ENCODE results near the gene NOTCH2.

DNA sequence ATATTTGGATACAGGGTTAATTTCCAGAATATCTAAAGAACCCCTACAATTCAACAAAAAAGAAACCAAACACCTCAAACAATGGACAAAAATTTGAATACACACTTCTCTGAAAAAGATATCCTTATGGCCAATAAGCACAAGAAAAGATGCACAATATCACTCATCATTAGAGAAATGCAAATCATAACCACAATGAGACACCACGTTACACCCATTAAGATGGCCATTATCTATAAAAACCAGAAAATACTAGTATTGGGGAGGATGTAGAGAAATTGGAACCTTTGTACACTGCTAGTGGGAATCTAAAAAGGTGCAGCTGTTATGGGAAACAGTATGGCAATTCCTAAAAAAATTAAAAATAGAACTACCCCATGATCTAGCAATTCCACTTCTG, 178.1 kb downstream of the NOTCH2 start:
- TF ChIP-seq, protein P1, sequence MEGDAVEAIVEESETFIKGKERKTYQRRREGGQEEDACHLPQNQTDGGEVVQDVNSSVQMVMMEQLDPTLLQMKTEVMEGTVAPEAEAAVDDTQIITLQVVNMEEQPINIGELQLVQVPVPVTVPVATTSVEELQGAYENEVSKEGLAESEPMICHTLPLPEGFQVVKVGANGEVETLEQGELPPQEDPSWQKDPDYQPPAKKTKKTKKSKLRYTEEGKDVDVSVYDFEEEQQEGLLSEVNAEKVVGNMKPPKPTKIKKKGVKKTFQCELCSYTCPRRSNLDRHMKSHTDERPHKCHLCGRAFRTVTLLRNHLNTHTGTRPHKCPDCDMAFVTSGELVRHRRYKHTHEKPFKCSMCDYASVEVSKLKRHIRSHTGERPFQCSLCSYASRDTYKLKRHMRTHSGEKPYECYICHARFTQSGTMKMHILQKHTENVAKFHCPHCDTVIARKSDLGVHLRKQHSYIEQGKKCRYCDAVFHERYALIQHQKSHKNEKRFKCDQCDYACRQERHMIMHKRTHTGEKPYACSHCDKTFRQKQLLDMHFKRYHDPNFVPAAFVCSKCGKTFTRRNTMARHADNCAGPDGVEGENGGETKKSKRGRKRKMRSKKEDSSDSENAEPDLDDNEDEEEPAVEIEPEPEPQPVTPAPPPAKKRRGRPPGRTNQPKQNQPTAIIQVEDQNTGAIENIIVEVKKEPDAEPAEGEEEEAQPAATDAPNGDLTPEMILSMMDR (IDR thresholded peaks at IDR 0.05) = no peak
- no peak for TF ChIP-seq POLR2A (IDR thresholded peaks at IDR 0.05)

Measured in breast epithelium (tissue), 3 donors.